Measurements from ENCODE around the gene SYNGR3.
A peak's percentile ranks its signal among the peaks of the same experiment; 100 is the strongest.
"Not testable (repeated sequence)": the region's sequence is repeated elsewhere in the genome, so short reads cannot be mapped to it uniquely, and the experiment has no call there.

Gene SYNGR3

GRCh38 chr16:1958715-1959268 is 31.0 kb upstream of the SYNGR3 start:
- H3K4me3 ChIP-seq, result peak overlapping the region; percentile 98
- H3K27ac ChIP-seq, result 0 out of 2 replicates have a peak overlapping the region, but pooled peaks have one; percentile 27
- peaks cover 23% of the 10 kb centered on the region for H3K36me3 ChIP-seq (ENCODE audit: insufficient read depth, low read length)
- no peak for DNase-seq (ENCODE audit: low read depth, low spot score)
- H3K9ac ChIP-seq (ENCODE audit: insufficient read length), result peak overlapping the region; percentile 94
- no peaks in the 10 kb centered on the region for H3K9me3 ChIP-seq (ENCODE audit: low read depth, low read length)
- TF ChIP-seq EZH2 (IDR thresholded peaks at IDR 0.05), result no peak
- no peak for TF ChIP-seq FOXP2 (optimal IDR thresholded peaks at IDR 0.05; ENCODE audit: control extremely low read depth, extremely low read length, insufficient read depth)
- TF ChIP-seq POLR2AphosphoS5 (IDR thresholded peaks at IDR 0.05; ENCODE audit: borderline replicate concordance, low read depth, low read length), result no peak

DNA sequence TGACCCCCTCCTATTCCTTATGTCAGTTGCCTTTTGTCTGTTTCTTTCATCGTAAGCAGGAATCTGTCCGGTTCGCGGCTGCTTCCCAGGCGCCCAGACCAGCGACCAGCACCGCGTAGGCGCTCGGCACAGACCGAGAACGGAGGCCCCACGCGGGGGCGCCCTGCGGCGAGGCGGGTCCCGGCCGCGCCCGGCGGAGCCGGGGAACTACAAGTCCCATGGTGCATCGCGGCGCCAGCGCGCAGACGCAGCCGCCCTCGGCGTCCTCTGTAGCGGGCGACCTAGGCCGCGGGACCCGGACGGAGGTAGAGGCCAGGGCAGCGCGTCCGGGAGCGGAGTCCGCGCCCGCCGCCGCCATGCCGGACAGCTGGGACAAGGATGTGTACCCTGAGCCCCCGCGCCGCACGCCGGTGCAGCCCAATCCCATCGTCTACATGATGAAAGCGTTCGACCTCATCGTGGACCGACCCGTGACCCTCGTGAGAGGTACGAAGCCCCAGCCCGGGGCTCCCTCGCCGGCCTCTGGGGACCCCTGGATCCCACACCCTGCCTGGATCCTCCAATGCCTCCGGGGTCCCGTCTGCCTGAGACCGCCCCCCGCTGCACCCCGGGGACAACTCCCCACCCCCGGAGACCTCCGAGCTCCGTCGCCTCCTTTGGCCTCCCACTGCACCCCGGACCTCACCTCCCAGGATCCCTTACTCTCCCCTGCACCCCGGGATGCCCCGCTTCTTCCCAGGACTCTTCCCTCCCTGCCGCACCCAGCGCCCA is 30.3 kb upstream of the SYNGR3 start, which contains the start of gene NDUFB10:
TSS of gene NDUFB10 (plus strand) at position 270 of the 771 bp plus-strand sequence. CDS start at position 357, 87 bp downstream.
- Histone ChIP-seq H3K4me3 (peak within 1 kb of the TSS; percentile 98), H3K27ac (peak within 1 kb of the TSS; percentile 70), H3K36me3 (ENCODE audit: insufficient read depth, low read length) (peaks cover 27% of the 10 kb centered on the region), H3K9ac (ENCODE audit: insufficient read length) (peak within 1 kb of the TSS; percentile 94), H3K9me3 (ENCODE audit: low read depth, low read length) (no peaks in the 10 kb centered on the region)
- no peak for DNase-seq (ENCODE audit: low read depth, low spot score)
- TF ChIP-seq EZH2 (IDR thresholded peaks at IDR 0.05), result no peak
- TF ChIP-seq POLR2AphosphoS5 (IDR thresholded peaks at IDR 0.05; ENCODE audit: borderline replicate concordance, low read depth, low read length), result peak; percentile 85; the same call in 1 of the 2 replicates

DNA sequence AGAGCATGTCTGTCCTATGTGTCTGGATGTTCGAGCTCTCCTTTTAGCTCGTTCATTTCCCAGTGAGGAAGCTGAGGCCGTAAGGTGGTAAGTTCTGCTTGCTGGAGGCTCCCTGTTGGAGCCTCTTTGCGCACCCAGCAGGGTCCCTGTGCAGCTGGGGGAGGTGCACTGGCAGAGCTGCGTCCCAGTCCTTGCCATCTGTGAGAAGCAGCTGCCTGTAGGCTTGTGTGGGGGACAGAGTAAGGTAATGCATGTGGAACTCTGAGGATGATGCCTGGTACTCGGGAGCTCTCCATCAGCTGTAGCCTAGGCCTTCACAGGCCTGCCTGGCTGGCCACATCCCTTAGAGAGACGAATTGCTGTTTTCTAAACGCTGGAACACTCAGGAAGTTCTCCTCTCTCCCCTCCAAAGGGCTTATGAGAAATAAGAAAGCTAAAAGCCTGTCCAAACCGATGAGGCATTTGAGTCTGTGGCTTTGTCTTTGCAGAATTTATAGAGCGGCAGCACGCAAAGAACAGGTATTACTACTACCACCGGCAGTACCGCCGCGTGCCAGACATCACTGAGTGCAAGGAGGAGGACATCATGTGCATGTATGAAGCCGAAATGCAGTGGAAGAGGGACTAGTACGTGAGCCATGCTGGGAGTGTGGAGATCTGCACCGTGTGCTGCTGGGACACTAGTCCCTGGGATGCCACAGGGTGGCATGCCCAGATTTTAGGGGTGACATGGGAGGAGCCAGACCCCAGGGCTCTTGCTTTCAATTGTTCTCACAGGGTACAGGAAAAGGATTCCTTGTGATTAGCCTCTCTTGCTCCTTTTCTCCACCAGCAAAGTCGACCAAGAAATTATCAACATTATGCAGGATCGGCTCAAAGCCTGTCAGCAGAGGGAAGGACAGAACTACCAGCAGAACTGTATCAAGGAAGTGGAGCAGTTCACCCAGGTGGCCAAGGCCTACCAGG is 28.8 kb upstream of the SYNGR3 start:
- Histone ChIP-seq H3K27ac (peak overlapping the region; percentile 68), H3K4me3 (peak overlapping the region; percentile 98), H3K9ac (ENCODE audit: insufficient read length) (peak overlapping the region; percentile 94), H3K36me3 (ENCODE audit: insufficient read depth, low read length) (peaks cover 27% of the 10 kb centered on the region), H3K9me3 (ENCODE audit: low read depth, low read length) (no peaks in the 10 kb centered on the region)
- no peak for DNase-seq (ENCODE audit: low read depth, low spot score)
- TF ChIP-seq EZH2 (IDR thresholded peaks at IDR 0.05) (no peak), POLR2AphosphoS5 (IDR thresholded peaks at IDR 0.05; ENCODE audit: borderline replicate concordance, low read depth, low read length) (peak; percentile 68), FOXP2 (optimal IDR thresholded peaks at IDR 0.05; ENCODE audit: control extremely low read depth, extremely low read length, insufficient read depth) (no peak)

DNA sequence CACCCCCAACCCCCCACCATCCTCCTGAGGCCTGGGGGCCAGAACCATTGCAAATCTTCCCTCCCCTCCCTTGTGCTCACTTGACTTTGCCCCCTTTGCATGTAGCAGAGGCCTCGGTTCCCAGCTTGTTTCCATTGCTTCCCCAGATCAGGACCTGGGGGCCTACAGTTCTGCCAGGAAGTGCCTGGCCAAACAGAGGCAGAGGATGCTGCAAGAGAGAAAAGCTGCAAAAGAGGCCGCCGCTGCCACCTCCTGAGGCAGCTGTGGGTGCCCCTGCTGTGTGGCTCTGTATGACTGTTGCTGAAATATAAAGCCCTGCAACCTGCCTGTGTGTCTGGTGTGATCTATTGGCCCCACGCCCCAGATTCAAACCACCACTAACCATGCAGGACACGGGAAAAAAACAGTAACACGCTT is 28.1 kb upstream of the SYNGR3 start:
- DNase-seq (ENCODE audit: low read depth, low spot score), result no peak
- Histone ChIP-seq H3K27ac (peak overlapping the region; percentile 57), H3K9me3 (ENCODE audit: low read depth, low read length) (no peaks in the 10 kb centered on the region), H3K4me3 (peak overlapping the region; percentile 94), H3K9ac (ENCODE audit: insufficient read length) (no peak overlapping the region), H3K36me3 (ENCODE audit: insufficient read depth, low read length) (peaks cover 27% of the 10 kb centered on the region)
- TF ChIP-seq FOXP2 (optimal IDR thresholded peaks at IDR 0.05; ENCODE audit: control extremely low read depth, extremely low read length, insufficient read depth) (no peak), POLR2AphosphoS5 (IDR thresholded peaks at IDR 0.05; ENCODE audit: borderline replicate concordance, low read depth, low read length) (no peak; the same call in 1 of the 2 replicates), EZH2 (IDR thresholded peaks at IDR 0.05) (no peak)

DNA sequence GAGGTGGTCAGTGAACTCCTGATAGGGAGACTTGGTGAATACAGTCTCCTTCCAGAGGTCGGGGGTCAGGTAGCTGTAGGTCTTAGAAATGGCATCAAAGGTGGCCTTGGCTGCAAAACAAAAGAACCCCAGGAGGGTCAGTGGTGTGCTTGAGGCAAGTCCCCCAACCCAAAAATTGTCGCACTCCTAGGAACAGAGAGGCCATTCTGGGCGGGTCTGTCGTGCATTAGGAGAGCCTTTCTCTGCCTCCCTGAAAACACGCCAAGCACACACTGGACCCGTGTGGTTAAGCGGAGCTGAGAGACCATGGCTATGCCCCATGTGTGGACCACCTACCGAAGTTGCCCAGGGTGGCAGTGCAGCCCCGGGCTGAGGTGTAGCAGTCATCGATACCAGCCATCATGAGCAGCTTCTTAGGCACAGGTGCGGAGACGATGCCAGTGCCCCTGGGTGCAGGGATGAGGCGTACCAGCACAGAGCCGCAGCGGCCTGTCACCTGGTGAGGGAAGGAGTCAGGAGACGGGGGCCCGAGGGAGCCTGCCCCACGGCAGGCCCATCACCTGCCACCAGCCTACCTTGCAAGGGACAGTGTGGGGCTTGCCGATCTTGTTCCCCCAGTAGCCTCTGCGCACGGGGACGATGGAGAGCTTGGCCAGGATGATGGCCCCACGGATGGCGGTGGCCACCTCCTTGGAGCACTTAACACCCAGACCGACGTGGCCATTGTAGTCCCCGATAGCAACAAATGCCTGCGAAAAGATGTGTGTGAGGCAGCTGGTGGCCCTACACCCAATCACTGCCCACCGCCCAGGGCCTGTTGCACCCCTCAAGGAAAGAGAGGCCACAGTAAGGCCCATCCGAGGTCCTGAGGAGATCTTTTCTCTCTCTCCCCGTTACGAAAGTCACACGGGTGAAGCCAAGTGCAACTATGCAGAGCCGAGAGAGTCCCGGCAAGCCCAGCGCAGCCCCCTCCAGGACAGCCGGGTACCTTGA is 27.3 kb upstream of the SYNGR3 start:
- Histone ChIP-seq H3K36me3 (ENCODE audit: insufficient read depth, low read length) (peaks cover 27% of the 10 kb centered on the region), H3K4me3 (peak overlapping the region; percentile 94), H3K27ac (peak overlapping the region; percentile 94), H3K9ac (ENCODE audit: insufficient read length) (peak overlapping the region; percentile 95)
- H3K9me3 ChIP-seq (ENCODE audit: low read depth, low read length); DNase-seq (ENCODE audit: low read depth, low spot score): not testable (repeated sequence)

- H3K4me3 ChIP-seq, result peak overlapping the region; percentile 94
- peak overlapping the region; percentile 94 for H3K27ac ChIP-seq
- no peak for DNase-seq (ENCODE audit: low read depth, low spot score)
- H3K9me3 ChIP-seq (ENCODE audit: low read depth, low read length), result no peaks in the 10 kb centered on the region
- TF ChIP-seq EZH2 (IDR thresholded peaks at IDR 0.05), result no peak
- TF ChIP-seq POLR2AphosphoS5 (IDR thresholded peaks at IDR 0.05; ENCODE audit: borderline replicate concordance, low read depth, low read length), result no peak; the same call in 1 of the 2 replicates
- TF ChIP-seq FOXP2 (optimal IDR thresholded peaks at IDR 0.05; ENCODE audit: control extremely low read depth, extremely low read length, insufficient read depth), result no peak
- peak overlapping the region; percentile 95 for H3K9ac ChIP-seq (ENCODE audit: insufficient read length)
- H3K36me3 ChIP-seq (ENCODE audit: insufficient read depth, low read length), result peaks cover 27% of the 10 kb centered on the region
Measured at GRCh38 chr16:1963806-1964505, 25.8 kb upstream of the SYNGR3 start.
